ENCODE measurements around the gene SLC35F3. TPM values are rescaled to one million over a fixed set of nuclear protein-coding genes. Genes with fewer than 3 reads are reported as not detected.

SLC35F3 gene
- total RNA-seq, 2 experiments from 2014 or later, result not detected

- TF ChIP-seq EZH2phosphoT487 (IDR thresholded peaks at IDR 0.05; ENCODE audit: borderline replicate concordance, low read depth, low read length) (no peak), CTCF (conservative IDR thresholded peaks at IDR 0.05; ENCODE audit: low read length) (no peak)
- H2AFZ ChIP-seq (ENCODE audit: low read length), result no peak overlapping the region
- ChIA-PET POLR2A (no interaction called here), CTCF (ENCODE audit: unreplicated experiment) (no interaction called here)
- no peaks in the 10 kb centered on the region for H4K20me1 ChIP-seq (ENCODE audit: insufficient read depth, low read length)
- H3K36me3 ChIP-seq (ENCODE audit: insufficient read depth, low read length), result no peaks in the 10 kb centered on the region
- no peaks in the 10 kb centered on the region for H3K79me2 ChIP-seq (ENCODE audit: insufficient read depth, low read depth, low read length)
- no peaks in the 10 kb centered on the region for H3K9me2 ChIP-seq (ENCODE audit: insufficient read depth, low read length)
- no peak for DNase-seq (ENCODE audit: low spot score)
- H3K27ac ChIP-seq (ENCODE audit: low read depth, low read length, poor library complexity, severe bottlenecking), result no peak overlapping the region
- BruUV-seq (replicated peaks), result no TSS peak
- H3K4me1 ChIP-seq (ENCODE audit: insufficient read depth, low read length, poor library complexity, severe bottlenecking), result no peaks in the 10 kb centered on the region
- no peak overlapping the region for H3K4me2 ChIP-seq (ENCODE audit: low read length)
- intact Hi-C loops (cut with micrococcal nuclease; ENCODE audit: unreplicated experiment), result no loop called here
- no peak overlapping the region for H3K4me3 ChIP-seq (ENCODE audit: low read depth, low read length, poor library complexity, severe bottlenecking)
- H3K9me3 ChIP-seq (ENCODE audit: low read length), result no peaks in the 10 kb centered on the region
These were observed 398.8 kb downstream of the SLC35F3 start for GRCh38 chr1:234303231-234303630.

GRCh38 chr1:234307726-234308125 lies 403.2 kb downstream of the SLC35F3 start:
- no TSS peak for BruUV-seq (replicated peaks)
- intact Hi-C loops (cut with micrococcal nuclease; ENCODE audit: unreplicated experiment), result no loop called here
- POLR2A ChIA-PET, result interaction anchor here (0.5 kb wide), 1 partner anchor 130 kb away, joined by 3 read pairs; no protein-coding TSS in a partner anchor
- Histone ChIP-seq H3K4me1 (ENCODE audit: insufficient read depth, low read length, poor library complexity, severe bottlenecking) (no peaks in the 10 kb centered on the region), H3K9me2 (ENCODE audit: insufficient read depth, low read length) (no peaks in the 10 kb centered on the region), H3K27ac (ENCODE audit: low read depth, low read length, poor library complexity, severe bottlenecking) (no peak overlapping the region), H3K4me2 (ENCODE audit: low read length) (no peak overlapping the region), H2AFZ (ENCODE audit: low read length) (no peak overlapping the region), H4K20me1 (ENCODE audit: insufficient read depth, low read length) (no peaks in the 10 kb centered on the region), H3K4me3 (ENCODE audit: low read depth, low read length, poor library complexity, severe bottlenecking) (no peak overlapping the region), H3K36me3 (ENCODE audit: insufficient read depth, low read length) (no peaks in the 10 kb centered on the region), H3K79me2 (ENCODE audit: insufficient read depth, low read depth, low read length) (no peaks in the 10 kb centered on the region), H3K9me3 (ENCODE audit: low read length) (no peaks in the 10 kb centered on the region)
- CTCF ChIA-PET (ENCODE audit: unreplicated experiment), result no interaction called here
- TF ChIP-seq EZH2phosphoT487 (IDR thresholded peaks at IDR 0.05; ENCODE audit: borderline replicate concordance, low read depth, low read length) (no peak), CTCF (conservative IDR thresholded peaks at IDR 0.05; ENCODE audit: low read length) (no peak)
- DNase-seq (ENCODE audit: low spot score), result no peak

GRCh38 chr1:234309243-234309597 lies 404.7 kb downstream of the SLC35F3 start:
- no peak for TF ChIP-seq CTCF (conservative IDR thresholded peaks at IDR 0.05; ENCODE audit: low read length)
- no peak for TF ChIP-seq EZH2phosphoT487 (IDR thresholded peaks at IDR 0.05; ENCODE audit: borderline replicate concordance, low read depth, low read length)
- Histone ChIP-seq H3K9me3 (ENCODE audit: low read length) (no peaks in the 10 kb centered on the region), H4K20me1 (ENCODE audit: insufficient read depth, low read length) (no peaks in the 10 kb centered on the region), H3K4me3 (ENCODE audit: low read depth, low read length, poor library complexity, severe bottlenecking) (no peak overlapping the region), H3K4me1 (ENCODE audit: insufficient read depth, low read length, poor library complexity, severe bottlenecking) (no peaks in the 10 kb centered on the region), H3K36me3 (ENCODE audit: insufficient read depth, low read length) (no peaks in the 10 kb centered on the region), H3K9me2 (ENCODE audit: insufficient read depth, low read length) (no peaks in the 10 kb centered on the region), H3K79me2 (ENCODE audit: insufficient read depth, low read depth, low read length) (no peaks in the 10 kb centered on the region), H2AFZ (ENCODE audit: low read length) (peak overlapping the region; percentile 11; the same call in 1 of the 2 replicates), H3K4me2 (ENCODE audit: low read length) (no peak overlapping the region), H3K27ac (ENCODE audit: low read depth, low read length, poor library complexity, severe bottlenecking) (no peak overlapping the region)
- POLR2A ChIA-PET, result interaction anchor here (1.3 kb wide), 1 partner anchor 13 kb away, joined by 3 read pairs; no protein-coding TSS in a partner anchor
- no TSS peak for BruUV-seq (replicated peaks)
- intact Hi-C loops (cut with micrococcal nuclease; ENCODE audit: unreplicated experiment), result no loop called here
- CTCF ChIA-PET (ENCODE audit: unreplicated experiment), result interaction anchor here (1.5 kb wide), 1 partner anchor 9 kb away, joined by 5 read pairs; no protein-coding TSS in a partner anchor
- no peak for DNase-seq (ENCODE audit: low spot score)
